GM21619 (cell line): ENCODE data around the gene NECTIN2.
"Not testable (repeated sequence)": the region's sequence is repeated elsewhere in the genome, so short reads cannot be mapped to it uniquely, and the experiment has no call there.

Experiments used
- ATAC-seq: cut with Tn5 transposase; IDR thresholded peaks from one replicate; pipeline ENCODE4 v1.9.1; 2021; ENCODE audit not compliant: unreplicated experiment

Gene NECTIN2

DNA sequence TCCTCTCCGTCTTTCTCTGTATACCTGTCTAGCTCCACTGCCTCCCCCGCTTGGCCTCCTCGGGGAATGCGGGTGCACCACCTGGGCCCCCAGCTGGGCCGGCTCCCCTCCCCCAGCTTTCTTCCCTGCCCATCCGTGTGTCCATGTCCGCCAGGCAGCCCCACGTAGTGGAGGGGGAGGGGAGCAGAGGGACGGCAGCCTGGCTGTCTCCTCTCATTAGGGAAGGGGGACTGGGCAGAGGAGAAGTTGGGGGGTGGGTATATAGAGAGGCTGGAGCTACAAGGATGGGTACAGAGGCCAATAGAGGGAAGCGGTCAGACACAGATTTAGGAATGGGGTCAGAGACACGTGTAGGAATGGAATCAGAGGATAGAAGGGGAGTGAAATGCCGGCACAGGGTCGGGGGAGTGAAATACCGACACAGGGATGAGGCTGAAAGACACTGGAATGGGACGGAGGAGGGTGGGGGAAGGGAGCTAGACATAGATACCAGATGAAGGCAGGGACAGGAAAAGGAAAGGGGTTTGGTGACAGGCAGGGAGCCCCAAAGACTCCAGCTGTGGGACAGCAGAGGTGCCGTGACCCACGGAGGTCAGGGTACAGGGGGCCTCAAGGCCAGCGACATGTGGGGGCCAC lies 2.8 kb downstream of the NECTIN2 start:
- no peak for ATAC-seq

DNA sequence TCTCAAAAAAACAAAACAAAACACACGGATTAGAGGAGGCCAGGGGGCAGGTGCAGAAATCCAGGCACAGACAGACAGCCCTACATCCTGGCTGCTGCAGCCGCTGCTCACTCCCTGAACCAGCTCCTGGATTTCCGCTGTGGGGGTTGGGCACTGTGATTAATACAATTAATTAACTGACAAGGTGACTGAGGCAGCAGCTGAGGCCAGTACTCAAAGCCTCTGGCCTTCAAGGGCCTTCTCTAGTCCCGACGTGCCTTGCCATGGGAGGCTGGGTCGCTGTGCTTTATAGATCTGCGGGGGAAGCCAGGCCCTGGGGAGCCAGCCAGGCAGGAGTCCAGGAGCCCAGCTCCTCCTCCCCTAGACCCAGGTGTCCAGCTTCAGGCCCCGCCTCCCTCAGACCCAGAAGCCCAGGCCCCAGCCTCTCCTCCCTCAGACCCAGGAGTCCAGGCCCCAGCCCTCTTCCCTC lies 4.6 kb downstream of the NECTIN2 start:
- ATAC-seq, result no peak

DNA sequence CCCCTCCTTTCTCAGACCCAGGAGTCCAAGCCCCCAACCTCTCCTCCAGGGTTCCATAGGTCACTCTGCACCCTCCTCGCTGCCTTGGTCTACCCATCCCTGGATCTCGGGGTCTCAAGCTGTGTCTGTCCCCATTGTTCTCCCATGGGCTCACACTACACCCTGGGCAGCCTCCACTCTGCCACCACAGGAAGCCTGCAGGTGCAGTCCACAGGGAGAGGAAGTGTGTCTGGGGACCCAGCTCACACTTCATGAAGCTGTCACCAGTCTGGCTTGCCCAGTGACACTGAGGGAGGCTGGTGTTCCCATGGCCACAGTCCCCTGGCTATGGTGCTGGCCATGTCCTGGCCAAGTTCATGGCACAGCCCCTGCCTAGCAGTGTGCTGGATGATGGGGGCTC lies 5.3 kb downstream of the NECTIN2 start:
- no peak for ATAC-seq

DNA sequence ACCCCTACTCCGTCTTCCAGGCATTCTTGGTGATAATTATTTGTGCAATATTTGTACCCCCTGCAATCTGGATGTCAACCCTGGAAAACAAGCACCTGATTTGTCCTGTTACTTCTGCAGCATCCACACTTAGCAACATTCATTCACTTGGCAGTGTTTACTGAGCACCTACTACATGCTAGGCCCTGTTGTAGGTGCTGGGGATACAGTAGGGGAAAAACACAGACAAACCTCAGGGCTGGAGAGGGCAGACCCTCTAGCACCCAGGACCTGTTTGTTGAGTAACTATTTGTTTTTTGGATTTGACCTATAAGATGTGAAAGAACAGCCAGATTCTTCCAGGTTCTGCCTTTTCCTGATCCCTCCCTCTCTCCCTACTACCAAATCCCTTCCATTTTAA lies 9.5 kb downstream of the NECTIN2 start:
- no peak for ATAC-seq

DNA sequence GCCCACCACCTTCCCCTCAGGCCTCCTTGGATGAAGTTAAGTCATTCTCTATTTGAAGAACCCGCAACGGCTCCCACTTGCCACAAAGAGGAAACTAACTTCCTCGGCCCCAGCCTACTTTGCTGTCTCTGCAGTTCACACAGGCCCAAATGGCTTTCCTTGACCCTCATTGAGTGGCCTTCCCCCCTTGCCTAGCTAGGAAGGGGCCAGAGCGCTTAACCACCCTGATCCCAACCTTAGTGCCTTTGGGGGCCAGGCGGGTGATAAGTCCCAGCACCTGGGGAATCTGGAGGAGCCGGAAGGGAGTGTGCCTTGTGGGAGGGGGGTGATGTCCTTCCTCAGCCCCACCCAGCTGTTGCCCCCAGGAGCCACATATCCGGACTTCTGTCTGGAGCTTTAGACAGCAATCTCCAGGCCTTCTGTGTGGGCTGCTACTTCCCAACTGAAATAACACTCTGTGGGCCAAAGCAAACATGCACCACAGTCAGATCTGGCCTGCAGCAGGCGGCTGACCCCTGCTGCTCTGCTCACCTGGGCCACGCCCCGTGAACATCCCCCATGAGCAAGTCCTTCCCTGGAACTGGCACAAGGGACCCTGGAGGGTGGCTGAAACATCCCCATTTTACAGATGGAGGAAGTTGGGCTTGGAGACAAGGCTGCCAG lies 10.5 kb downstream of the NECTIN2 start:
- ATAC-seq, result no peak

DNA sequence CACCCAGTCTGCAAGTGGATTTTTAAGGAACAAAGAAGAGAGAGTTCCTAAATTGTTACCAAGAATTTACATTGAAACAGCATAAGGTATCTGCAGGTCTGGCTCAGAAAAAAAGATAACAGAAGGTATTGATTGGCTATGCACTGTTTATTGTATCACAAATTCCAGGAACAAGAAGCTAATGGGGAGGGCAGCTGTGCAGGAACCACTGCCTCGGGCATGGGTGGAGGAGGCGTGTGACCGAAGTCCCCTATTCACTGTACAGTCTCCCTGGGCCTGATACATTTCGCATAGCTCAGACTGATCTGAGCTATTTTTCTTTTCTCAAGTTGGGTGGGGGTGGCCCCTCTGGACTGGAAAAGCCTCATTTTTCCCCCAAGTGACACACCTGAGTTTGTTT lies 11.7 kb downstream of the NECTIN2 start:
- no peak for ATAC-seq

DNA sequence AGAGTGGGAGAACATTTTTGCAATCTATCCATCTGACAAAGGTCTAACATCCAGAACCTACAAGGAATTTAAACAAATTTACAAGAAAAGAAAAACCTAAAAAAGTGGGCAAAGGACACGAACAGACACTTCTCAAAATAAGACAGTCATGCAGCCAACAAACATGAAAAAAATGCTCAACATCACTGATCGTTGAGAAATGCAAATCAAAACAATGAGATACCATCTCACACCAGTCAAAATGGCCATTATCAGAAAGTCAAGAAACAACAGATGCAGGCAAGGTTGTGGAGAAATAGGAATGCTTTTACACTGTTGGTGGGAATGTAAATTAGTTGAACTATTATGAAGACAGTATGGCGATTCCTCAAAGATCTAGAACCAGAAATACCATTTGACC lies 15.5 kb downstream of the NECTIN2 start:
- not testable (repeated sequence) for ATAC-seq

DNA sequence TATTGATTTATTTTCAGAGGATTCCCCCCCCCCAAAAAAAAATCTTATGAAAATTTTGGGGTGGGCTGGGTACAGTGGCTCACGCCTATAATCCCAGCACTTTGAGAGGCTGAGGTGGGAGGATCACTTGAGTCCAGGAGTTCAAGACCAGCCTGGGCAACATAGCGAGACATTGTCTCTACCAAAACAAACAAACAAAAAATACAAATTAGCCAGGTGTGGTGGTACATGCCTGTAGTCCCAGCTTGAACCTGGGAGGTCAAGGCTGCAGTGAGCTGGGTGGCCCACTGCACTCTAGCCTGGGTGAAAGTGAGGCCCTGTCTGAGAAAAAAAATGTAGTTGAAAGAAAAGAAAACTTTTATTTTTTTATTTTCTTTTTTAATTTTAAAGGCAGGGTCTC lies 17.9 kb downstream of the NECTIN2 start:
- no peak for ATAC-seq

DNA sequence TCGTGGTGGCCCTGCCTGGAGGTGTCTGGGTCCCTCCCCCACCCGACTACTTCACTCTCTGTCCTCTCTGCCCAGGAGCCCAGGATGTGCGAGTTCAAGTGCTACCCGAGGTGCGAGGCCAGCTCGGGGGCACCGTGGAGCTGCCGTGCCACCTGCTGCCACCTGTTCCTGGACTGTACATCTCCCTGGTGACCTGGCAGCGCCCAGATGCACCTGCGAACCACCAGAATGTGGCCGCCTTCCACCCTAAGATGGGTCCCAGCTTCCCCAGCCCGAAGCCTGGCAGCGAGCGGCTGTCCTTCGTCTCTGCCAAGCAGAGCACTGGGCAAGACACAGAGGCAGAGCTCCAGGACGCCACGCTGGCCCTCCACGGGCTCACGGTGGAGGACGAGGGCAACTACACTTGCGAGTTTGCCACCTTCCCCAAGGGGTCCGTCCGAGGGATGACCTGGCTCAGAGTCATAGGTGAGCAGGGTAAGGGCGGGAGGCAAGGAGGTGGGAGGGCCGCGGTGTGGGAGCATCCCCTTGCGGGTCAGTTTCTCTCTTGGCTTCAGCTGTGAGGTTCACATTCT lies 19.2 kb downstream of the NECTIN2 start:
- ATAC-seq, result no peak

DNA sequence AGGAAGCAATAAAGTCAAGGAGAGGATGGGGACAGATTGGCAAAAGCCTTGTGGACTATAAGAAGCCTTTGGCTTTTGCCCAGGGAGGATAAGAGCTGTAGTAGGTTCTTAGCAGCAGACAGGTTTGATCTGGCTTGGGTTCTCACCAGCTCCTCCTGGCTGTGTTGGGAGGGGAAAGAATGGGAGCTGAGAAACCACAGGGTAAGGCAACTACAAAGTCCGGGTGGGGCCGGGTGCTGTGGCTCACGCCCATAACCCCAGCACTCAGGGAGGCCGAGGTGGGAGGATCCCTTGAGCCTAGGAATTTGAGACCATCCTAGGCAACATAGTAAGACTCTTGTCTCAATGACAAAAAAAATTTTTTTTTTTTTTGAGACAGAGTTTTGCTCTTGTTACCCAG lies 20.6 kb downstream of the NECTIN2 start:
- ATAC-seq, result no peak

DNA sequence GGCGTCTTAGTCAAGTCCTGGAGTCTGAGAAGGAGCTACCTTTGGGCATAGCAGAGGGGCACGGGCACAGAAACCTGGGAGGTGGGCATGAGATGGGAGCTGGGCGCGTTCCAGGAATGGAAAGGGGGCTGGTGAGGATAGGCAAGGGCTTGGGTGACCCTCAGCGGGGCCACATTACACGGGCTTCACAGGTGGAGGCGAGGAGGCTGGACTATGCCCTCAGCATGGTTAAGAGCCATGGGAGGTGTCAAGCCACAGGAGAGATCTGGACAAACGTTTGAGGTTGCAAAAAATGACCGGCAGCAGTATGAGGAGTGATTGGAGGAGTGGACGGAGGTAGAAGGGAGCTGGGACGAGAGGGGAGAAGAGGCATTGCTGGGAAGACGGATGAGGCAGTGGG lies 21.5 kb downstream of the NECTIN2 start:
- ATAC-seq, result no peak

DNA sequence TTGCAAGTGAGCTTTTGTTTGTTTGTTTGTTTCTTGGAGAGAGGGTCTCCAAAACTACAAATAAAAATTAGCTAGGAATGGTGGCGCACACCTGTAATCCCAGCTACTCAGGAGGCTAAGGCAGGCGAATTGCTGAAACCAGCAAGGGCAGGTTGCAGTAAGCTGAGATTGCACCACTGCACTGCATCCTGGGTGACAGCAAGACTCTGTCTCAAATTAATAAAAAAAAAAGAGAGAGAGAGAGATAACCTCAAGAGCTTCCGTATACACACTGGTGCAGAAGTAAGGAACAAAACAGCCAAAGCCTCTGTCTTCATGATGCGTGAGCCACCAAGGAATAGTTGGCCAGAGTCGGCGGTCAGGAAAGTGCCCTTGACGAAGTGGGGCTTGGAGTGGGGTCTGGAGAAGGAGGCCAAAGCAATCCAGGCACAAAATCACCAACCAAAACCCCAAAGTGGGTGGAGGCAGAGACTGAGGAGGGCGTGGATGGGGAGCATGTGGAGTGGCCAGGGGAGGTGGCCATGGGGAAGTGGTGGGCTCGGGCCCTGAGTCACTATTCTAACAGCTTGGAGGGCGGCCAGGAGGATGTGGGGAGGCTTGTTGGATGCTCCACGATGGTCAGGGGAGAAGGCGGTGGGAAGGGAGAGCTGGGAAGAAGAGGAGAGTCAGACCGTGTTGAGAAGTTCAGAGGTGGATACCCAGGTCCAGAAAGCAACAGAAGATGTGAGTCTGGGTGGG lies 23.8 kb downstream of the NECTIN2 start:
- no peak for ATAC-seq

DNA sequence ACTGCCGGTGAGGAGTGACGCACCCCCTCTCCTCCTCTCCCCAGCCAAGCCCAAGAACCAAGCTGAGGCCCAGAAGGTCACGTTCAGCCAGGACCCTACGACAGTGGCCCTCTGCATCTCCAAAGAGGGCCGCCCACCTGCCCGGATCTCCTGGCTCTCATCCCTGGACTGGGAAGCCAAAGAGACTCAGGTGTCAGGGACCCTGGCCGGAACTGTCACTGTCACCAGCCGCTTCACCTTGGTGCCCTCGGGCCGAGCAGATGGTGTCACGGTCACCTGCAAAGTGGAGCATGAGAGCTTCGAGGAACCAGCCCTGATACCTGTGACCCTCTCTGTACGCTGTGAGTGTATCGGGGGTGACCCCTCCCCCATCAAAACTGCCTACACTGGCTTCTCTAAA lies 25.7 kb downstream of the NECTIN2 start:
- ATAC-seq, result no peak

DNA sequence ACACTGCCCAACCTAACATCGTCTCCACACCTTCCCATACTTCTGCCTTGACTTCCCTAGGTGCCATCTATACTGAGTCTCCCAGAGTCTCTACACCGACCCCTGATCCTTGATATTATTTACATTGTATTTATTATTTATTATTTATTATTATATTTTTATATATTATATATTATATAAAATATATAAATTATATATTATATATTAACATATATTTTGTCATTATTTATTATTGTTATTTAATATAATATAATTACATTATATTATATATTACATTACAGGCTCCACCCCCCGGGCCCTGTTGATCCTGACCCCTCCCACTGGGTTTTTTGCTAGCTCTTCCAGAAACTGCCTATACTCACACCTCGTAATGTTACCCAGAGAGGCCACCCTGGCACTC lies 26.6 kb downstream of the NECTIN2 start:
- no peak for ATAC-seq

DNA sequence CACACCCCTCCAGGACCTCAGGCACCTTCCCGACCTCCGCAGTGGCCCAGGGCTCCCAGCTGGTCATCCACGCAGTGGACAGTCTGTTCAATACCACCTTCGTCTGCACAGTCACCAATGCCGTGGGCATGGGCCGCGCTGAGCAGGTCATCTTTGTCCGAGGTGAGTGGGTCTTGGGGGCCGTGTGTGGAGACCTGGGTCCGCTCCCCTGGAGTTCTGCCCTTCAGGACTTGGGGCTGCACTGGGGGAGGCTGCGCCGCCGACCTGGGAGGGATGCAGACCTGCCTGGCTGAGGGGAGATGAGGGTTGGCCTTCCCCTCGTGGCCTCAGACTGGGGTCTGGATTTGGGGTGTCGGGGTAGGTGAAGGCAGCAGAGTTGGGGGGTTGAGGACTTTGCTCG lies 28.2 kb downstream of the NECTIN2 start:
- no peak for ATAC-seq

DNA sequence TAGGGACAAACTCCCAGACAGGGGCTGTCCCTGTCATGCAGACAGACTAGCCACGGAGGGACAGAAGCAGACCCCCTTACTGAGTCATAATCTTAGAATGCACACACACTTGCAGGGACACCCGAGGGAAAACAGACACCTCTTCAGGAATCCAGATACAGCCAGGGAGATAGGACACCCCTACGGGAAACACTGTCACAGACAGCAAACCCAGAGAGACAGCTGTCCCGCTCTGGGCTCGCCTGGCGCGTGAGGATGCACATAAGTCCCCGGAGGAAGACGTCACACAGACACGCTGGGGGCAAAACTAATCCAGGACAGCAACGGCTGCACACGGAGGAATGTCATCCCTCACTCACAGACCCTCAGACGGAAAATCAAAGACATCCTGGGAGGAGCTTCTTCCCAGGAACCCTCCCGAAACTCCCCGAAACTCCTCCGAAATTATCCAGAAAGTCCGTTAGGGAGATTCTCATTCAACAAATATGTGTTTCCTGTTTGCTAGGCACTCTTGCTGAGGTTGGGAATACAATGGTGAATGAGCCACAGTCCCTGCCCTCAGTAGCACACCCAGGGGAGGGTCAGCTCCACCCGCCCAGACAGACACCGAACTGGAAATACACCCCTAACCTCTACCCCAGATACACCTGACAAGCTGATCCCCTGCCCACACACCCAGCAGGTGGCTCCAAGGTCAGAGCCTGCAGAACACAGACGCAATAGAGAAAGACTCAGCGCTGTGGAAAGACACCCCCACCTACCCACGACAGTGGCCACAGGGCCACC lies 29.8 kb downstream of the NECTIN2 start:
- ATAC-seq, result no peak

DNA sequence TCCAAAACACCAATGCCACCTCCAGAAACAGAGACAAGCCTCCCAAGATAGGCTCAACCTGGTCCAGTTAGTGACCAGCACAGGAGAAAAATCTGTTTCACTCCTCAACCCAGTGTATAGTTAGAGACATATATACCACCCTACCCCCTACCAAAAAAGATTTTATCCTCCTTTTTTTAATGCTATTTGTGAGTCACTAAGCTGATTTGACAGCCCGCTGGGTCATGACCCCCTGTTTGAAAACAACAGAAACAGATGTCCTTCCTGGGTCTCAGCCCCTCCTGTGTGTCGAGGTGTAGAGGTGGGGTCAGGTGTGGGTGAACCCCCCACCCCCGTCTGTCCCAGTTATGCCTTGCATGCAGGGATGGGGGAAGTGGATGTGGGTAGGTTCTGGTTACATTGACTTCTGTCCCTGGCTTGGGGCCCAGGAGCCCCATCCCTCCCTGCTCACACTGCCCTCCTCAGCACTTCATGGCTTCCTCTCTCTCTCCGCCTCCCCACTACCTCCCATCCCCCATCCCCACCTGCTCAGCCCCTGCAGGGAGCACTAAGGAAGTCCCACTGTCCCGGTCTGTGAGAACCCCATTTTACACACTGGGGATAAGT lies 30.9 kb downstream of the NECTIN2 start:
- no peak for ATAC-seq

DNA sequence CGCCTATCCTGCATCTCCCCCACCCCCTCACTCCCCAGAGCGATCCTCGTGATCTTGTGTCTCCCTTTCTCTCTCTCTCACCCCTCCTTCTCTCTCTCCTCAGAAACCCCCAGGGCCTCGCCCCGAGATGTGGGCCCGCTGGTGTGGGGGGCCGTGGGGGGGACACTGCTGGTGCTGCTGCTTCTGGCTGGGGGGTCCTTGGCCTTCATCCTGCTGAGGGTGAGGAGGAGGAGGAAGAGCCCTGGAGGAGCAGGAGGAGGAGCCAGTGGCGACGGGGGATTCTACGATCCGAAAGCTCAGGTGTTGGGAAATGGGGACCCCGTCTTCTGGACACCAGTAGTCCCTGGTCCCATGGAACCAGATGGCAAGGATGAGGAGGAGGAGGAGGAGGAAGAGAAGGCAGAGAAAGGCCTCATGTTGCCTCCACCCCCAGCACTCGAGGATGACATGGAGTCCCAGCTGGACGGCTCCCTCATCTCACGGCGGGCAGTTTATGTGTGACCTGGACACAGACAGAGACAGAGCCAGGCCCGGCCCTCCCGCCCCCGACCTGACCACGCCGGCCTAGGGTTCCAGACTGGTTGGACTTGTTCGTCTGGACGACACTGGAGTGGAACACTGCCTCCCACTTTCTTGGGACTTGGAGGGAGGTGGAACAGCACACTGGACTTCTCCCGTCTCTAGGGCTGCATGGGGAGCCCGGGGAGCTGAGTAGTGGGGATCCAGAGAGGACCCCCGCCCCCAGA lies 32.2 kb downstream of the NECTIN2 start:
- no peak for ATAC-seq

DNA sequence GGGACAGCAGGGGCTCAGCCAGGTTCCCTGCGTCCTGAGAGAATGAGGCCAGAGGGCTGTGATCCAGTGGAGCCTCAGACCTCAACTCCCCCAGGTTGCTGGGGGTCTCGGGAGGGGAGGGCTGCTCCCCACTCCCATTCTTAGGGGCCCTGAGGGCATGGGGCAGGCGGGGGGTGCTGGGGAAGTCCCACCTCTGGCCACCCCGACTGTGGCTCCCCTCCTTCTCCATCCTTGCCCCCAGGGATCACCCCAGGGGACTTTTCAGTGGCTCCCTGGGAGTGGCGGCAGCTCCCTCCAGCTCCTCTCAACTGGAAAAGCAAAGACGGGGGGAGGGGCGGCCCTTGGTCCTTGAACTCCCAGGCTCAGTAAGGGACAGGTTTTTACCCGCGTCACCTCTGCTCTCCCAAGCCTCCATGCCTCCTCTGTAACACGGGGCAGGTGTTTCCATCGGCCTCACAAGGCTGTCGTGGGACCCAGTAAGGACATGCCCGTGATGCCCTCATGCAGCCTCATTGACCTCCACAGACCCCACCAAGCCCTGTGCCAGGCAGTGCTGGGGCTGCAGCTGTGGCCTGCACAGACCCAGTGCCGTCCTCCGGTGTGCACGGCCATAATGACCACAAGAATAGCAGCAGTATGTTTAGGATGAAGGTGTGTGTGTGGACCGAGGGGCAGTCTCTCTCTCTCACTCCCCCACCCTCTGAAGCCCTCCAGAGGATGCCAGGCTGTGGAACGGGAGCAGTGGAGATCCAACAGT lies 33.4 kb downstream of the NECTIN2 start:
- ATAC-seq, result no peak
